BLaER1 (cell line): ENCODE results near the gene PRKCZ.

ENCODE experiments used
- H3K27ac ChIP-seq: shearing (Covaris generic); formaldehyde crosslinking; 2 replicates; pipeline ENCODE4 v1.8.1; 2022
- H3K27me3 ChIP-seq: shearing (Covaris generic); formaldehyde crosslinking; 2 replicates; pipeline ENCODE4 v1.8.1; 2022
- H3K36me3 ChIP-seq: shearing (Covaris generic); formaldehyde crosslinking; 2 replicates; pipeline ENCODE4 v1.8.1; 2022
- H3K4me1 ChIP-seq: shearing (Covaris generic); formaldehyde crosslinking; 2 replicates; pipeline ENCODE4 v1.8.1; 2022
- H3K4me2 ChIP-seq: shearing (Covaris generic); formaldehyde crosslinking; 2 replicates; pipeline ENCODE4 v1.8.1; 2022
- H3K4me3 ChIP-seq: shearing (Covaris generic); formaldehyde crosslinking; 2 replicates; pipeline ENCODE4 v1.8.1; 2022
- H3K9ac ChIP-seq: shearing (Covaris generic); formaldehyde crosslinking; 2 replicates; pipeline ENCODE4 v1.8.1; 2022
- H3K9me3 ChIP-seq: shearing (Covaris generic); formaldehyde crosslinking; 2 replicates; pipeline ENCODE4 v1.8.1; 2022
- H4K20me1 ChIP-seq: shearing (Covaris generic); formaldehyde crosslinking; 2 replicates; pipeline ENCODE4 v1.8.1; 2022
- Cebpa-rat ChIP-seq: shearing (Covaris generic); IDR thresholded peaks from 2 replicates; pipeline ENCODE4 v1.8.1; 2022

Gene PRKCZ

DNA sequence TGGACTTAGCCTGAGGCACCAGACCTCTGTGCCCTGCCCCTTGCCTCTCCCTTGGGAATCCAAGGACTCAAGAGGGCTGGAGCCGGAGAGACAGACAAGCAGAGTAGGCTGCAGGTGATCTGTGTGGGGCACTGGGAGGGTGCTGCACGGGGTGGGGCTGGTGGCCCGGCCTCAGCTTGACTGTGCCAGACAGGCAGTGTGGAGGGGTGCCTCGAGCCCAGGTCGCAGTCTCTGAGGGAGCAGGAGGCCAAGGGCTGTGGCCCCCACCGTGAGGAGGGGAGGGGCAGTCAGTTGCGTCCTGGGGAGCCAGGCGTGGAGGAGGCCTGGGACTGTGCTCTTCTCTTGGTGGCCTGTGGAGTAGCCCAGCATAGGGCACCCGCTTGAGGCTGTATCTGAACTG is 27.0 kb upstream of the PRKCZ start:
- Histone ChIP-seq H3K36me3 (no peaks in the 10 kb centered on the region), H3K4me3 (no peak overlapping the region), H3K4me1 (peaks cover 93% of the 10 kb centered on the region), H3K27me3 (peaks cover 49% of the 10 kb centered on the region), H3K9ac (no peak overlapping the region), H4K20me1 (peaks cover 11% of the 10 kb centered on the region; the same call in 1 of the 2 replicates), H3K4me2 (peak overlapping the region; percentile 99), H3K27ac (no peak overlapping the region), H3K9me3 (no peaks in the 10 kb centered on the region)
- no peak for TF ChIP-seq Cebpa-rat

DNA sequence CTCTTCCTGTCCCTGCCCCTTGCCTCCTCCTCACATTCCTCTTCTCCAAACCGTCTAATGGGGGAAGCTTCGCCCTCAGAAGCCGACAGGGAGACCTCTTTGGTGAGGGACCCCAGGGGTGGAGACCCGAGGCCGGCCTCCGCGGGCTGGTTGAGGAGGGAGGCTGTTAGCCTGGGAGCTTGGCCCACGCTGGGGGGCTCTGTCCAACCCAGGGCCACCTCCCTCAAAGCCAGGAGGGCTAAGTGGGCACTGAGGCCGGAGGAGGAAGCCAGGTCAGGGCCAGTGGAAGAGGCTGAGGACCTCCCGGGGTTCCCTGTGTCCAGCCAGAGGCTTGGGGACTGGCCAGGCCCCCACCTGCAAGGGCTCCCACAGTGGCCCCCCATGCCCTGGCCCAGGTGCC is 25.8 kb upstream of the PRKCZ start:
- Histone ChIP-seq H3K4me2 (peak overlapping the region; percentile 99), H3K36me3 (no peaks in the 10 kb centered on the region), H3K4me3 (peak overlapping the region; percentile 75; the same call in 1 of the 2 replicates), H3K27me3 (peaks cover 38% of the 10 kb centered on the region), H3K9me3 (no peaks in the 10 kb centered on the region), H3K4me1 (peaks cover 96% of the 10 kb centered on the region), H4K20me1 (peaks cover 10% of the 10 kb centered on the region; the same call in 1 of the 2 replicates), H3K27ac (peak overlapping the region; percentile 97), H3K9ac (peak overlapping the region; percentile 91; the same call in 1 of the 2 replicates)
- TF ChIP-seq Cebpa-rat = no peak

- no peaks in the 10 kb centered on the region for H3K9me3 ChIP-seq
- peak overlapping the region; percentile 99 for H3K4me2 ChIP-seq
- H4K20me1 ChIP-seq = peaks cover 6% of the 10 kb centered on the region; the same call in 1 of the 2 replicates
- H3K36me3 ChIP-seq = no peaks in the 10 kb centered on the region
- TF ChIP-seq Cebpa-rat = no peak
- peak overlapping the region; percentile 91 for H3K9ac ChIP-seq
- H3K27me3 ChIP-seq = peaks cover 34% of the 10 kb centered on the region
- peak overlapping the region; percentile 75 for H3K4me3 ChIP-seq
- peaks cover 96% of the 10 kb centered on the region for H3K4me1 ChIP-seq
- peak overlapping the region; percentile 97 for H3K27ac ChIP-seq
These were observed 25.3 kb upstream of the PRKCZ start for GRCh38 chr1:2024887-2025286.

DNA sequence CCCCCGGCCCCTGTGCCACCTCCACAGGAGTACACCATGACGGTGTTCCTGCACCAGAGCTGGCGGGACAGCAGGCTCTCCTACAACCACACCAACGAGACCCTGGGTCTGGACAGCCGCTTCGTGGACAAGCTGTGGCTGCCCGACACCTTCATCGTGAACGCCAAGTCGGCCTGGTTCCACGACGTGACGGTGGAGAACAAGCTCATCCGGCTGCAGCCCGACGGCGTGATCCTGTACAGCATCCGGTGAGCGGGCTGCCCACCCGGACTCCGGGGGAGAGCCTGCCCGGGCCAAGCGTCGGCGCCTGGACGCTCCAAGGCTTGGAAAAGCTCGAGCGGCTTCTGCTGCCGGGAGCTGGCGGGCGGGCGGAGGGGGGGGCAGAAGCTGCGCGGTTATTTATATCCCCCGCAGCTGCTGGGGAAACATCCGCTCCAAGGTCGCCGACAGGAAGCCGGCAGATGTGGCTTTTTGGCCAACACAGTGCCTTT is 24.7 kb upstream of the PRKCZ start:
- H3K36me3 ChIP-seq = no peaks in the 10 kb centered on the region
- no peak for TF ChIP-seq Cebpa-rat
- H3K9me3 ChIP-seq = no peaks in the 10 kb centered on the region
- H3K4me3 ChIP-seq = peak overlapping the region; percentile 75
- peaks cover 96% of the 10 kb centered on the region for H3K4me1 ChIP-seq
- peak overlapping the region; percentile 97 for H3K27ac ChIP-seq
- H3K27me3 ChIP-seq = peaks cover 27% of the 10 kb centered on the region
- peak overlapping the region; percentile 99 for H3K4me2 ChIP-seq
- peak overlapping the region; percentile 91 for H3K9ac ChIP-seq
- H4K20me1 ChIP-seq = no peaks in the 10 kb centered on the region

- no peak for TF ChIP-seq Cebpa-rat
- H4K20me1 ChIP-seq = no peaks in the 10 kb centered on the region
- peak overlapping the region; percentile 97 for H3K27ac ChIP-seq
- peak overlapping the region; percentile 99 for H3K4me2 ChIP-seq
- no peaks in the 10 kb centered on the region for H3K36me3 ChIP-seq
- no peaks in the 10 kb centered on the region for H3K9me3 ChIP-seq
- peaks cover 3% of the 10 kb centered on the region; the same call in 1 of the 2 replicates for H3K27me3 ChIP-seq
- peak overlapping the region; percentile 75 for H3K4me3 ChIP-seq
- peaks cover 96% of the 10 kb centered on the region for H3K4me1 ChIP-seq
- H3K9ac ChIP-seq = peak overlapping the region; percentile 91
These were observed 22.1 kb upstream of the PRKCZ start for GRCh38 chr1:2027961-2028583.

- peak overlapping the region; percentile 51 for H3K9ac ChIP-seq
- no peaks in the 10 kb centered on the region for H3K9me3 ChIP-seq
- no peaks in the 10 kb centered on the region for H3K27me3 ChIP-seq
- TF ChIP-seq Cebpa-rat = no peak
- no peaks in the 10 kb centered on the region for H3K36me3 ChIP-seq
- no peaks in the 10 kb centered on the region for H4K20me1 ChIP-seq
- peak overlapping the region; percentile 75 for H3K4me3 ChIP-seq
- peak overlapping the region; percentile 99 for H3K4me2 ChIP-seq
- H3K27ac ChIP-seq = peak overlapping the region; percentile 97
- H3K4me1 ChIP-seq = peaks cover 96% of the 10 kb centered on the region
These were observed 21.2 kb upstream of the PRKCZ start for GRCh38 chr1:2028870-2029560.

GRCh38 chr1:2029561-2029960 is 20.6 kb upstream of the PRKCZ start:
- Histone ChIP-seq H3K27ac (peak overlapping the region; percentile 97), H3K4me1 (peaks cover 92% of the 10 kb centered on the region), H4K20me1 (no peaks in the 10 kb centered on the region), H3K4me3 (no peak overlapping the region), H3K36me3 (no peaks in the 10 kb centered on the region), H3K4me2 (peak overlapping the region; percentile 99), H3K27me3 (no peaks in the 10 kb centered on the region), H3K9me3 (no peaks in the 10 kb centered on the region), H3K9ac (0 out of 2 replicates have a peak overlapping the region, but pooled peaks have one; percentile 24)
- no peak for TF ChIP-seq Cebpa-rat

DNA sequence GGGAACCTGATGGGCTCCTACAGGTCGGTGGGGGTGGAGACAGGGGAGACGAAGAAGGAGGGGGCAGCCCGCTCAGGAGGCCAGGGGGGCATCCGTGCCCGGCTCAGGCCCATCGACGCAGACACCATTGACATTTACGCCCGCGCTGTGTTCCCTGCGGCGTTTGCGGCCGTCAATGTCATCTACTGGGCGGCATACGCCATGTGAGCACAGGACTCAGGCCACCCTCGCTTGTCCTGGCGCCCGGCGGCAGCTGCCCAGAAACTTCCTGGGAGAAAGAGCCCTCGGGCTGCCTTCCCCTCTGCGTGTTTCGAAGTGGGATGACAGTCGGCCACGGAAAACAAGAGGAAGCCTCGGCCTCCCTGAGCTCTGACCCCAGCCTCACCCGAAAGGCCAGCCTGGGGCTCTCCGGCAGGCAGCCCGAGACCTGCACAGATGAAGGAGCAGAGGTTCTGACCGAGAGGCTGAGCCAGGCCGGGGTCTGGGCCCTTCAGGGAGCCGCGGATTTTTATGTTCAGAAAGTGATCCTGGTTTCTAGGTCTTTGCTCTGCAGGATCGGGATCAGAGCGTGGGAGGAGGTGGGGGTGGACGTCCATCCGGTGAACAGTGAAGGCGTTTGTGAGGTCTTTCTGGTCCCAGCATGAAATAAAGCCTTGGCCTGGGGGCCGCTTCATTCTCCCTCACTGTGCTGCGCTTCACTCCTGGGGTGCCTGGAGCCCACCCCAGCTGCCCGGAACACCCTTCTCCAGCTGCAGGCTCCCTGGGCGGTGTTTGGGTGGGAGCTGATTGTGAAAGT is 19.9 kb upstream of the PRKCZ start:
- peaks cover 90% of the 10 kb centered on the region for H3K4me1 ChIP-seq
- no peaks in the 10 kb centered on the region for H3K27me3 ChIP-seq
- H3K27ac ChIP-seq = peak overlapping the region; percentile 97
- H3K9me3 ChIP-seq = no peaks in the 10 kb centered on the region
- H3K36me3 ChIP-seq = no peaks in the 10 kb centered on the region
- H3K4me2 ChIP-seq = peak overlapping the region; percentile 99
- no peaks in the 10 kb centered on the region for H4K20me1 ChIP-seq
- H3K9ac ChIP-seq = peak overlapping the region; percentile 24; the same call in 1 of the 2 replicates
- TF ChIP-seq Cebpa-rat = no peak
- no peak overlapping the region for H3K4me3 ChIP-seq
